Pons (tissue), 1 donor: ENCODE data around the gene NOL9.

ENCODE experiments used
- DNase-seq: peaks from one replicate; pipeline ENCODE4 v3.0.0-alpha.2; 2016; ENCODE audit warnings: low spot score

Gene NOL9

GRCh38 chr1:6489383-6489765 is 64.9 kb downstream of the NOL9 start:
- DNase-seq = no peak

GRCh38 chr1:6488602-6489382 is 65.5 kb downstream of the NOL9 start:
- DNase-seq = no peak

- no peak for DNase-seq
Measured at GRCh38 chr1:6487804-6488484, 66.4 kb downstream of the NOL9 start.

- DNase-seq = peak; percentile 64
Measured at GRCh38 chr1:6486433-6487011, 67.8 kb downstream of the NOL9 start.

GRCh38 chr1:6485168-6486101 is 68.9 kb downstream of the NOL9 start:
- no peak for DNase-seq

GRCh38 chr1:6484826-6485167 is 69.5 kb downstream of the NOL9 start:
- DNase-seq = no peak

GRCh38 chr1:6483761-6484117 is 70.6 kb downstream of the NOL9 start:
- DNase-seq = no peak

- no peak for DNase-seq
Measured at GRCh38 chr1:6483017-6483760, 71.1 kb downstream of the NOL9 start.

- no peak for DNase-seq
Measured at GRCh38 chr1:6481820-6482219, 72.5 kb downstream of the NOL9 start.

GRCh38 chr1:6477039-6477820 is 77.1 kb downstream of the NOL9 start:
- DNase-seq = no peak

- DNase-seq = no peak
Measured at GRCh38 chr1:6476483-6476882, 77.8 kb downstream of the NOL9 start.

- DNase-seq = no peak
Measured at GRCh38 chr1:6475381-6476133, 78.8 kb downstream of the NOL9 start.

- no peak for DNase-seq
Measured at GRCh38 chr1:6474815-6475282, 79.5 kb downstream of the NOL9 start.

GRCh38 chr1:6473974-6474814 is 80.1 kb downstream of the NOL9 start:
- DNase-seq = no peak

- no peak for DNase-seq
Measured at GRCh38 chr1:6473156-6473555, 81.2 kb downstream of the NOL9 start.

GRCh38 chr1:6472391-6472790 is 81.9 kb downstream of the NOL9 start:
- no peak for DNase-seq

GRCh38 chr1:6471970-6472368 is 82.3 kb downstream of the NOL9 start:
- no peak for DNase-seq
